Parathyroid adenoma (tissue), 2 donors: Measurements from ENCODE around the gene ARFGEF3.

Experiments
- H2AFZ ChIP-seq: fragments of 300-600 bp; sonication (generic); one replicate; pipeline ENCODE4 v1.7.0; 2017; ENCODE audit warnings: antibody characterized with exemption, mild to moderate bottlenecking
- H3K27ac ChIP-seq: fragments of 300-600 bp; sonication (generic); one replicate; pipeline ENCODE4 v1.7.0; 2017
- H3K27me3 ChIP-seq: fragments of 300-600 bp; sonication (generic); one replicate; pipeline ENCODE4 v1.7.0; 2017; ENCODE audit warnings: low read length; ENCODE audit not compliant: control insufficient read depth, insufficient read depth
- H3K36me3 ChIP-seq: fragments of 300-600 bp; sonication (generic); one replicate; pipeline ENCODE4 v1.7.0; 2017; ENCODE audit warnings: low read length; ENCODE audit not compliant: control insufficient read depth, insufficient read depth
- H3K4me1 ChIP-seq: fragments of 300-600 bp; sonication (generic); one replicate; pipeline ENCODE4 v1.7.0; 2017; ENCODE audit warnings: control low read depth
- H3K4me2 ChIP-seq: fragments of 300-600 bp; sonication (generic); one replicate; pipeline ENCODE4 v1.7.0; 2017; ENCODE audit warnings: low read length
- H3K4me3 ChIP-seq: fragments of 300-600 bp; sonication (generic); one replicate; pipeline ENCODE4 v1.7.0; 2017; ENCODE audit warnings: low read depth, low read length
- H3K79me2 ChIP-seq: fragments of 300-600 bp; sonication (generic); one replicate; pipeline ENCODE4 v1.7.0; 2017; ENCODE audit warnings: control low read depth
- H3K9ac ChIP-seq: fragments of 300-600 bp; sonication (generic); one replicate; pipeline ENCODE4 v1.7.0; 2017; ENCODE audit warnings: mild to moderate bottlenecking
- H3K9me3 ChIP-seq: fragments of 300-600 bp; sonication (generic); one replicate; pipeline ENCODE4 v1.7.0; 2017; ENCODE audit warnings: low read length; ENCODE audit not compliant: control insufficient read depth
- TF ChIP-seq, protein P1 (sequence below): fragments of 300-600 bp; sonication (generic); IDR thresholded peaks from one replicate; pipeline ENCODE4 v1.7.0; 2017; ENCODE audit warnings: antibody characterized with exemption, mild to moderate bottlenecking
- donor health status: primary hyperparathyroidism.

The ARFGEF3 gene

GRCh38 chr6:138370631-138371451 lies 209.1 kb downstream of the ARFGEF3 start:
- Histone ChIP-seq H3K4me3 (no peak overlapping the region), H3K36me3 (no peaks in the 10 kb centered on the region), H3K79me2 (no peaks in the 10 kb centered on the region), H3K9ac (no peak overlapping the region), H3K9me3 (no peaks in the 10 kb centered on the region), H3K4me1 (peaks cover 6% of the 10 kb centered on the region), H2AFZ (peak overlapping the region; percentile 36), H3K4me2 (no peak overlapping the region), H3K27me3 (no peaks in the 10 kb centered on the region), H3K27ac (no peak overlapping the region)
- TF ChIP-seq, protein P1, sequence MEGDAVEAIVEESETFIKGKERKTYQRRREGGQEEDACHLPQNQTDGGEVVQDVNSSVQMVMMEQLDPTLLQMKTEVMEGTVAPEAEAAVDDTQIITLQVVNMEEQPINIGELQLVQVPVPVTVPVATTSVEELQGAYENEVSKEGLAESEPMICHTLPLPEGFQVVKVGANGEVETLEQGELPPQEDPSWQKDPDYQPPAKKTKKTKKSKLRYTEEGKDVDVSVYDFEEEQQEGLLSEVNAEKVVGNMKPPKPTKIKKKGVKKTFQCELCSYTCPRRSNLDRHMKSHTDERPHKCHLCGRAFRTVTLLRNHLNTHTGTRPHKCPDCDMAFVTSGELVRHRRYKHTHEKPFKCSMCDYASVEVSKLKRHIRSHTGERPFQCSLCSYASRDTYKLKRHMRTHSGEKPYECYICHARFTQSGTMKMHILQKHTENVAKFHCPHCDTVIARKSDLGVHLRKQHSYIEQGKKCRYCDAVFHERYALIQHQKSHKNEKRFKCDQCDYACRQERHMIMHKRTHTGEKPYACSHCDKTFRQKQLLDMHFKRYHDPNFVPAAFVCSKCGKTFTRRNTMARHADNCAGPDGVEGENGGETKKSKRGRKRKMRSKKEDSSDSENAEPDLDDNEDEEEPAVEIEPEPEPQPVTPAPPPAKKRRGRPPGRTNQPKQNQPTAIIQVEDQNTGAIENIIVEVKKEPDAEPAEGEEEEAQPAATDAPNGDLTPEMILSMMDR: no peak

DNA sequence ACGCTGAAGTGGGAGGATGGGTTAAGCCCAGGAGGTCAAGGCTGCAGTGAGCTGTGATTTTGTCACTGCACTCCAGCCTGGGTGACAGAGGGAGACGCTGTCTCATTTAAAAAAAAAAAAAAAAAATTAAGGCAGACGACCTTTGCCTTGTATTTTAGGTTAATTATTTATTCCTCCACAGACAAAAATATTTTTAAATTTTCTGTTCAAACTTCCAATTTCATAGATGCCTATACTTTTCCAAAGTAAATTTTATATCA lies 209.6 kb downstream of the ARFGEF3 start:
- Histone ChIP-seq H3K4me2 (no peak overlapping the region), H3K36me3 (no peaks in the 10 kb centered on the region), H3K4me1 (peaks cover 11% of the 10 kb centered on the region), H3K27me3 (no peaks in the 10 kb centered on the region), H3K4me3 (no peak overlapping the region), H3K79me2 (no peaks in the 10 kb centered on the region), H2AFZ (peak overlapping the region; percentile 36), H3K27ac (no peak overlapping the region), H3K9ac (no peak overlapping the region), H3K9me3 (no peaks in the 10 kb centered on the region)
- TF ChIP-seq, protein P1: no peak

DNA sequence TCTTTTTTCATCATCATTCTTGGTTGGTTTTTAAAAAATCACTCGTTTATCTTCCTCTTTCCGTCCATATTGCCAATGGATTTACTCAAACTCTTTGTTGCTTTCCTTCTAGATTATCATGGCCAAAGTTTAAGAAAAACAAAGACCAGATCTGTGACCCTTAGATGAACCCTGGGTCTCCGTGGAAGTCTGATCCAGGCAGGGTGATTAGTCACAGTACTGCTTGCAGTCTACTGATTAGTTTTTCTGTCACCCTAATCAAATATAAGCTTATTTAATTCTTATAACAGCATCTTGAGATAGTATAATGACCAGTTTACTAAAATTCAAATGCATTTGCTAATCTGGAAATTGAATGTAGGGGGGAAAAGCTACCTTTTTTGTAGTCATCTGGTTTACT lies 210.0 kb downstream of the ARFGEF3 start:
- H3K27me3 ChIP-seq: no peaks in the 10 kb centered on the region
- H3K79me2 ChIP-seq: no peaks in the 10 kb centered on the region
- peaks cover 13% of the 10 kb centered on the region for H3K4me1 ChIP-seq
- H3K27ac ChIP-seq: no peak overlapping the region
- H3K36me3 ChIP-seq: no peaks in the 10 kb centered on the region
- no peaks in the 10 kb centered on the region for H3K9me3 ChIP-seq
- TF ChIP-seq, protein P1: no peak
- H3K9ac ChIP-seq: no peak overlapping the region
- no peak overlapping the region for H3K4me3 ChIP-seq
- no peak overlapping the region for H3K4me2 ChIP-seq
- peak overlapping the region; percentile 8 for H2AFZ ChIP-seq

- Histone ChIP-seq H3K9ac (no peak overlapping the region), H3K9me3 (no peaks in the 10 kb centered on the region), H3K4me3 (no peak overlapping the region), H3K36me3 (no peaks in the 10 kb centered on the region), H3K4me1 (peaks cover 15% of the 10 kb centered on the region), H3K79me2 (no peaks in the 10 kb centered on the region), H3K27me3 (no peaks in the 10 kb centered on the region), H3K4me2 (no peak overlapping the region), H2AFZ (no peak overlapping the region), H3K27ac (no peak overlapping the region)
- TF ChIP-seq, protein P1: no peak
Measured at GRCh38 chr6:138372711-138373463, 211.1 kb downstream of the ARFGEF3 start.
